ENCODE results near the gene TMEM18. TPM values are rescaled to one million over a fixed set of nuclear protein-coding genes. Genes with fewer than 3 reads are reported as not detected.

TMEM18 gene
- total RNA-seq, 4 donors from 2014 or later: 8.7 to 27.3 (median 10.2) TPM

GRCh38 chr2:657766-658165 lies 19.4 kb downstream of the TMEM18 start:
- Histone ChIP-seq H3K4me3 (no peak overlapping the region), H3K27me3 (peaks cover 0 to 47% (median 0%) of the 10 kb centered on the region in 4 donors), H3K27ac (replicated peaks in 1 of 4) (no peak overlapping the region), H3K9me3 (no peaks in the 10 kb centered on the region), H3K36me3 (peaks cover 0 to 4% (median 0%) of the 10 kb centered on the region in 4 donors), H3K4me1 (peaks cover 0 to 4% (median 2%) of the 10 kb centered on the region in 4 donors)
- no peak for TF ChIP-seq POLR2A (IDR thresholded peaks at IDR 0.05; ENCODE audit: low read depth)
- no peak for TF ChIP-seq EP300 (IDR thresholded peaks at IDR 0.05)
- intact Hi-C loops (cut with DNase I): no loop called here
- DNase-seq (ENCODE audit: extremely low spot score): no peak
- WGBS: 70% methylated on average over 6 of the region's 6 CpGs

- H3K9me3 ChIP-seq: no peaks in the 10 kb centered on the region
- TF ChIP-seq EP300 (IDR thresholded peaks at IDR 0.05) (no peak), POLR2AphosphoS5 (IDR thresholded peaks at IDR 0.05) (no peak), CTCF (IDR thresholded peaks at IDR 0.05) (no peak), POLR2A (IDR thresholded peaks at IDR 0.05; ENCODE audit: low read depth) (no peak)
- intact Hi-C loops (cut with DNase I): no loop called here
- 79% methylated on average over 5 of the region's 5 CpGs for WGBS
- H3K27me3 ChIP-seq: peaks cover 0 to 47% (median 0%) of the 10 kb centered on the region in 4 donors
- no peaks in the 10 kb centered on the region for H3K36me3 ChIP-seq
- H3K4me3 ChIP-seq: no peak overlapping the region
- peaks cover 0 to 4% (median 2%) of the 10 kb centered on the region in 4 donors for H3K4me1 ChIP-seq
- no peak for DNase-seq (ENCODE audit: extremely low spot score)
- no peak overlapping the region for H3K27ac ChIP-seq (replicated peaks in 1 of 4)
Observed at GRCh38 chr2:656676-657075, 20.5 kb downstream of the TMEM18 start.

- Histone ChIP-seq H3K27ac (replicated peaks in 1 of 4) (no peak overlapping the region), H3K36me3 (no peaks in the 10 kb centered on the region), H3K4me3 (no peak overlapping the region), H3K9me3 (no peaks in the 10 kb centered on the region), H3K27me3 (peaks cover 0 to 41% (median 0%) of the 10 kb centered on the region in 4 donors), H3K4me1 (peaks cover 0 to 3% (median 1%) of the 10 kb centered on the region in 4 donors)
- TF ChIP-seq POLR2A (IDR thresholded peaks at IDR 0.05; ENCODE audit: low read depth): no peak
- TF ChIP-seq CTCF (IDR thresholded peaks at IDR 0.05): no peak
- no peak for TF ChIP-seq EP300 (IDR thresholded peaks at IDR 0.05)
- TF ChIP-seq POLR2AphosphoS5 (IDR thresholded peaks at IDR 0.05): no peak
- no peak for DNase-seq (ENCODE audit: extremely low spot score)
- intact Hi-C loops (cut with DNase I): no loop called here
Observed at GRCh38 chr2:655626-656025, 21.6 kb downstream of the TMEM18 start.

- Histone ChIP-seq H3K27me3 (peaks cover 0 to 41% (median 0%) of the 10 kb centered on the region in 4 donors), H3K4me1 (no peaks in the 10 kb centered on the region), H3K9me3 (no peaks in the 10 kb centered on the region), H3K27ac (replicated peaks in 1 of 4) (no peak overlapping the region), H3K4me3 (no peak overlapping the region), H3K36me3 (no peaks in the 10 kb centered on the region)
- TF ChIP-seq POLR2AphosphoS5 (IDR thresholded peaks at IDR 0.05): no peak
- no peak for TF ChIP-seq POLR2A (IDR thresholded peaks at IDR 0.05; ENCODE audit: low read depth)
- no peak for TF ChIP-seq EP300 (IDR thresholded peaks at IDR 0.05)
- TF ChIP-seq CTCF (IDR thresholded peaks at IDR 0.05): no peak
- intact Hi-C loops (cut with DNase I): no loop called here
- DNase-seq (ENCODE audit: extremely low spot score): peak; percentile 68
- 83% methylated on average over 10 of the region's 10 CpGs for WGBS
Observed at GRCh38 chr2:654896-655295, 22.3 kb downstream of the TMEM18 start.

- Histone ChIP-seq H3K27ac (replicated peaks in 1 of 4) (no peak overlapping the region), H3K27me3 (peaks cover 0 to 42% (median 0%) of the 10 kb centered on the region in 4 donors), H3K4me1 (no peaks in the 10 kb centered on the region), H3K36me3 (no peaks in the 10 kb centered on the region), H3K9me3 (no peaks in the 10 kb centered on the region), H3K4me3 (no peak overlapping the region)
- peak; percentile 84 for DNase-seq (ENCODE audit: extremely low spot score)
- intact Hi-C loops (cut with DNase I): no loop called here
- TF ChIP-seq CTCF (IDR thresholded peaks at IDR 0.05): no peak
- no peak for TF ChIP-seq EP300 (IDR thresholded peaks at IDR 0.05)
- no peak for TF ChIP-seq POLR2A (IDR thresholded peaks at IDR 0.05; ENCODE audit: low read depth)
- TF ChIP-seq POLR2AphosphoS5 (IDR thresholded peaks at IDR 0.05): no peak
- 81% methylated on average over 14 of the region's 17 CpGs for whole genome bisulfite sequencing
Observed at GRCh38 chr2:653645-654425, 23.4 kb downstream of the TMEM18 start.

Data from esophagus muscularis mucosa (tissue), 4 donors.